H4 (cell line): ENCODE measurements around the gene PCGF5. TPM values are rescaled to one million over a fixed set of nuclear protein-coding genes. Genes with fewer than 3 reads are reported as not detected.
"Not testable (repeated sequence)": the region's sequence is repeated elsewhere in the genome, so short reads cannot be mapped to it uniquely, and the experiment has no call there.

Source experiments
- DNase-seq: peaks from one replicate; pipeline ENCODE4 v3.0.0-alpha.2; 2015; ENCODE audit warnings: low spot score
- total RNA-seq: library from RNA; depleted of rRNA; stranded (reverse); fragments of >200 nt; shearing (Covaris generic); gene quantifications from 2 replicates; pipeline ENCODE4 v1.2.3, GENCODE V29; 2014; rRNA removed

The PCGF5 gene
- 23.4 and 29.6 TPM in 2 replicates for total RNA-seq

DNA sequence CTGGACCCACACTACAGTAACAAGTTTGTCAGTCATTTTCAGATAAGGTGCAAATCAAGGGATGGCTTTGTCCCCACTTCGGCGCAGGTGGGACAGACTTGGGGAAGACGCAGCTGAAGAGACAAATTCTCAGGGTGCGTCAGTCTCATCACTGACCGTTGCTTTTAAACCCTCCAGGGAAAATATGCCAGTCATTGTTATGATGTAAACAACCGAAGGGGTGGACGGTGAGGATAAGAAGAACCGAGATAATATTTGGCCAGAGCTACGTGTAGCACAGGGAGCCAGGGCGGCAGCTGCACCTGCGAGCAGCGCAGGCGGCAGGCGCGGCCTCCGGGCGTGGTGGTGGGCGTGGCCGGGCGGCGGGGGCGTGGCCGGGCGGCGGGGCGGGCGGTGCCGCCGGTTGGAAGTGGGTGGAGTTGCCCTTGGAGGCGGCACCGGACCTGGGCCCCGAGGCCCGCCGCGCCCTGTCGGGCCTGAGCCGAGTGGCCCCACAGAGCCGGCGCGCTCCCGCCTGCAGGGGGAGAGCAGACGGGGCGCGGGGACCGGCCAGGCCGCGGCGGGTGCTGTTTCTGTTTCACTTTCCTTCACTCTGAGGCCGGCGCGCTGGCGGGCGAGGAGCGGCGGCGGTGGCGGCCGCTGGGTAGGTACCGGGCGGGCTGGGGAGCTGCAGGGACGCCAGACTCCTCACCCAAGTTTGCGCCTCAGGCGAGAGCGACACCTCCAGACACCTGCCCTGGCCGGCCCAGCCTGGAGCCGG, at the start of gene PCGF5:
Gene PCGF5 (plus strand): TSS at position 470 of the 760 bp plus-strand sequence. CDS start 2,209 bp downstream, outside the sequence.
- peak; percentile 76 for DNase-seq

DNA sequence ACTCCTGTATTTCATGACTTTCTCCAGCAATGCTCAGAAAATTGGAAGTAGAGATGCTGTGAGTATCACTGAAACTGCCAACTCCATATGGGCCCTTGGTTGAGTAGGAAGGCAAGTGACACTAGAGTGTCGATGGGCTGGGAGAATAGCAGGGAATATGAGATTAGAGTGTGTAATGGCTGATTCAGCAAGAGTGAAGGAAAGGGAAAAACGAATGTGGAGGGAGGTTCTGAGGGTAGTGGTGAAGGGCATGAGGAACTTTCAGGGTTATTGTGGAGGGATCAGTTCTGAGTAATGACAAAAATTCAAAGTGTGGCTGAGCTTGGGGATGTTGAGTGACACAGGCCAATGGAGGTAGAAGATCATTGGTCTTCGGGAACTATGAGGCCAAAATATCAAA, 49.0 kb upstream of the PCGF5 start:
- DNase-seq, result no peak

DNA sequence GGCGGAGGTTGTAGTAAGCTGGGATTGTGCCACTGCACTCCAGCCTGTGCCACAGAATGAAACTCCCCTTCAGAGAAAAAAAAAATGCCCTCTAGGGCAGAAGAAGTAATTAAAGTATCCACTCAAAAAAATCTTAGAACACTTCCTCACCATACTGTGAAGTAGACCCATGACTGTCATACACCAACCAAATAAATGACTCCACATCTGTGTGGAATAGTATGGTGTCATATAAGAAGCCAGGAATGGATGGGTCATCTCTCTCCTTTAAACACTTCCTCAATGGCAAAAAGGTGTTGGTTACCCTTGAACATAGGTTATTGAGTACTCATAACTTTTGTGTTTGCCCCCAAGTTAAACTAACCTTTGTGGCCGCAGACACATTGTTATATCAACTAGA, 48.1 kb upstream of the PCGF5 start:
- no peak for DNase-seq

DNA sequence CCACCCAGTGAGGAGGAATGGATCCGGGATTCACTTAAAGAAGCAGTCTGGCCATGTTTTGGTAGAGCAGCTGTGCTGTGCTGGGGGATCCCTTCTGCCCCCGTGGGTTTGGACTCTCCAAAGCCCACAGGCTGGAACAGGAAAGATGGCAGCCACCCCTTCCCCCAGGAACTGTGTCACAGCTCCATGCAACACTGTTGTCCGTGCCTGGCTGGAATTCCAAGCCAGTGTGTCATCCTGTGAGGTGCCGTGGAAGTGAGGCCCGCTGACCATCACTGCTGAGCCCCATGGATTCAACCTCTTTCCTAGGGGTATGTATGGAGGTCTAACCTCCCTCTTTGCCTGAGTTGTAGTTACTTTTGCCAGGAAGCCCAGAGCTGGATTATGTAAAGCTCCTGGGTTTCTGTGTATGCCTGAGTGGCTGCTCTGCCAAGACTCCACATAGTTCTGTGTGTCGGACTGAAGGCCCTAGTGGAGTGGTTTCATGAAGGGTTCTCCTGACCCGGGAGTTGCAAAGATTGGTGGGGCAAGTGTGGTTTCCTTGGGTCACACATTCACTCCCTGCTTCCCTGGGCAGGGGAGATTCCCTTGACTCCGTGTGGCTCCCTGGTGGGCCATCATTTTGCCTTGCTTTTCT, 35.1 kb upstream of the PCGF5 start:
- peak; percentile 53 for DNase-seq

GRCh38 chr10:91187156-91187555, 33.3 kb upstream of the PCGF5 start:
- DNase-seq, result no peak

GRCh38 chr10:91188010-91188409, 32.5 kb upstream of the PCGF5 start:
- DNase-seq, result not testable (repeated sequence)

DNA sequence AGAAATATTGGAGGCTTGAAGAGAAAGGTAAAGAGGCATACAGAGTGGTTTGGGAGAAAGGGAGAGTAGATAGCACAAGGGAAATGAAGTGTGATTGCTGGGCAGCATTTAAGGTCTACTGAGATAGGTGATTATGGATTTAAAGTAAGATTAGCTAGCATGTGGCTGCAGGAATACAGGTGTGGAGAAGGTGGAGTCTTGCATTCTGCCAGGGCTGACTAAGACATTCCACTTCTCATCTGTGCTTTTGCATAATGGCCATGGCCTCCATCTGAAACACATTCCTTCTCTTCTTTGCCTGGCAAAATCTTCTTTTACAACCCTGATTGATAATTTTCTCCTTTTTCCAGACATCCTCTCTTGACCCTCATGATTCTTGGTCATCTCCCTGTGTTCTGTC, 31.6 kb upstream of the PCGF5 start:
- no peak for DNase-seq

DNA sequence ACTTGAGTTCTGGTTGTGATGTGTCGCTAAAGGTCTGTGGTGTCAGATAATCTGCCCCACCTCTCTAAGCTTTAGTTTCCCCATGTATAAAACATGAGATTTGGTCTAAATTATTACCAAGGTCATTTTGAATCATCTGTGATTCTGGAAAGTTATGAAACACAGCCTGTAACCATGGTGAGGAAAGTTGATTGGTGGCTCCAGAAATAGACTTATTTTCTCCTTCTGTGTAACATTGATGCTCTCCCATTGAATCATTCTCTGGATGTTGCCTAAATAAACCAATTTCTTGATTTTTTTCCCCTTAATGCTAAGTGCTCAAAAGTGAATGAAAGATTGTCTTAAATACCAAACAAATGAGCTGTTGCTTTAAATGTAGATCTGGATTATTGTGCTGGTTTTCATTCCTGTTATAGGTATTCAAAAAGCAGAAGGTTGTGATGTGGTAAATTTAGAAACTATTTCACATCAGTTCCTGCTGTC, 30.0 kb upstream of the PCGF5 start:
- DNase-seq, result no peak

DNA sequence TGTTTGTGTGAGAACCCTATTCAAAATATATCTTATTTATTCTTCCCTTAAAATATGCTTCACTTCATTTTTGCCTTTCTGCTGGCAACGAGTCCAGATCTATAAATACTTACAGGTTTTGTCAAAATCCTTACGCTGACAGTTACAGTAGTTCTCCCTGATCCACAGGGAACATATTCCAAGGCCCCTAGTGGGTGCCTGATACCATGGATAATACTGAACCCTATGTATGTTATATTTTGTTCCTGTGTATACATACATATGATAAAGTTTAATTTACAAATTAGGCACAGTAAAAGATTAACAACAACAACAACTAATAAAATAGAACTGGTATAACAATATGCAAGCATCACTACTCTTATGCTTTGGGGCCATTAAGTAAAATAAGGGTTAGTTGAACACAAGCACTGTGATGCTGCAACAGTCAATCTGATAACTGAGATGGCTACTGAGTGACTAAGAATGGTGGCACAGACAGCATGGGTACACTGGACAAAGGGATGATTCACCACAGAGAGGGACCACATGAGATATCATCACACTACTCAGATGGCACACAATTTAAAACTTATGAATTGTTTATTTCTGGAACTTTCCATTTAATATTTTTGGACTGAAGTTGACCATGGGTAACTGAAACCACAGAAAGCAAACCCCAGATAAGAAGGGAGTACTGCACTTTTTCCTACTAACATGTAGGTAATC, 29.4 kb upstream of the PCGF5 start:
- DNase-seq, result peak; percentile 22

GRCh38 chr10:91191584-91191919, 28.9 kb upstream of the PCGF5 start:
- no peak for DNase-seq

GRCh38 chr10:91194497-91195179, 25.8 kb upstream of the PCGF5 start:
- DNase-seq, result no peak

DNA sequence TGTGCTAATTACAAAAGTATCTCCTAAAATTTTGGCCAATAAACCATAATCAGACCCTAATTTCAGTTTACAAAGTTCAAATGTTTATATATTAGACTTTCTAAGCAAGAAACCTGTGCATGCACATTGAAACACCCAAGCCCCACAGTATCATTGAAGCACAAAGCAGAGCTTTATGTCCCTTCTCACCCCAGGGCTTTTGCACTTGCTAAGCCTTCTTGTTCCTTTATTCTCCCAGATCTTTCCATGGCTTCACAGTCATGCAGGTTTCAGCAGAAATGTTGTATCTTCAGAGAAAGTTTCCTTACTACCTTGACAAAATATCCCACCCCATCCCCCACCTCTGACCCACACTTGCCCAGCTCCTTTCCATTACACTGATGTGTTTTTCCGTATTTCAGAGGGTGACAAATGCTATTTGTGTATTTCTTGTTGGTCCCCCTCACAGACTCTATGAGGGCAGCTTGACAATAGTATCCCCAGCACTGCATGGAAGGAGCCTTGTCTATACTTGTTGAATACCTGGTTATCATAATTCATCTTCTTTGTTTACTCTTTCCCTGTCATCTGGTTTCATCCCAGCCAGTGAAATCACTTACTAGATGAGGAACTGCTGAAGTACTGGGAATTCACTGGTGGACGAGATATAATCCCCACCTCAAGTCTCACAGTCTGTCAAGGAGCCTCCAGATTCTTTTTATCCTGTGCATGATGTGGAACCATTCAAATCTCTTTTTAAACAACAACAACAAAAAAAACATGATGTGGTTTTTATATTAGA, 24.0 kb upstream of the PCGF5 start:
- DNase-seq, result no peak

DNA sequence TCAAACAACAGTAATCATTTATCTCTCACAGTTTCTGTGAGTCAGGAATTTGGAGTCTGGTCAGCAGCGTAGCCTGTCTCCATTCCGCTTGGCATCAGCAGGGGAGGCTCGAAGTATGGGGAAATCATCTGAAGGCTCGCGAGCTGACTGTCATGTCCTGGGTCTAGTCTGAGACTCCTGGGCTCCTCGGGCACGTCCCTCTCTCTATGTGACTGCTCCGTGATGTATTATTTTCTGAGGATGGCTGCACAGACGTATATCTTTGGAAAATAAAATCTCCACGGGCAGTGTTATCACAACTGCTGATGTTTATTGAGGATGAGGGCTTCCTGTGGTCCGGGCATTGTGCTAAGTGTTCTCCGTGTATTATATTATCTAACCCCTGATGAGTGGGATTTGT, 23.3 kb upstream of the PCGF5 start:
- DNase-seq, result no peak

DNA sequence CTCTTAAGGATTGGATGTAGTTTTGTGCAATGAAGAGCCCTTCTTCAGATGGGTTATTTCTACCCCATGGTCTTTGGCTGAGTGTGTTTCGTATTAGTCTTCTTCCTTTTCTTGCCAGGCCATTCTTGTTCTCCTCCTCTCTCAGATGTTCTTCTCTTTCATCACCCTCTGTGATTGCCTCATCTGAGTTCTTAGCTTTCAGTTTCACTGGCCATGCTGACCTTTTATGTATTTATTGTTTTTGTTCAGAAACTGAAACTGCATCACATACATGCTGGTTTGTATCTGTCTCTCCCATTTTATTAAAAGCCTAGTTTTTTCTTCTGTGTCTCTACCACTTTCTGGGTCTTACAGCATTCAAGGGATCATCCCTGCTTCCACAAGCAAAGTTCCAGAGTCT, 21.7 kb upstream of the PCGF5 start:
- peak; percentile 72 for DNase-seq

GRCh38 chr10:91200314-91201212, 19.9 kb upstream of the PCGF5 start:
- DNase-seq, result no peak

DNA sequence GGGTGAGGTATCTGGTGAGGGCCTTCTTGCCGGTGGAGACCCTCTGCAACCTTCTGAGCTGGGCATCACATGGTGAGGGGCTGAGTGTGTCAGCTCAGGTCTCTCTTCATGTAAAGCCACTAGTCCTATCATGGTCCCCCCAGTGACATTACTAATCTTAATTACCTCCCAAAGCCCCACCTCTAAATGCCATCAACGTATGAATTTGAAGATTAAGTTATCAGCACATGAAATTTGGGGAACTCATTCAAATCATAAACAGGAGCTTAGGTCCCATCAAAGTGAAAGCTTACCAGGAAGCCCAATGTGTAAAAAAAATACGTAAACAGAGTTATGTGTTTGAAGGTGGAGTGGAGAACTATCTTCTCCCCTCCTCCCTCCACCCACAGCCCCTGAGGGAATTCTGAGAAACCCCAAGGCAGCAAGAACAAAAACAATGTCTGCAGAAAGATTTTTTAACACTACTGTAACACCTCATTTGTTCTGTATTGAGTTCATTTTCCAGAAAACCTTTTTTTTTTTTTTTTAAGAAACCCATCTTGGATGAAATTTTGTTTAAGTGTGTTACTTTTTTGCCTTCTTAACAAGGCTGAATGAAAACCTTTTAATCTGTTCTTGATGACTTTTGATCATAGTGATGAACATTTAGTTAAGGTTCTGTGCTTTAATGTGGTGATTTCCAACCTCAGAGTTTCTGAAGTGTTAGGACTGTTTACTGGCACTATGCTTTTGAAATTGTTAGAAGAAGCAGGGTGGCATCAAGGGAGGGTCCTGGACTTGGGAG, 19.1 kb upstream of the PCGF5 start:
- DNase-seq, result no peak

DNA sequence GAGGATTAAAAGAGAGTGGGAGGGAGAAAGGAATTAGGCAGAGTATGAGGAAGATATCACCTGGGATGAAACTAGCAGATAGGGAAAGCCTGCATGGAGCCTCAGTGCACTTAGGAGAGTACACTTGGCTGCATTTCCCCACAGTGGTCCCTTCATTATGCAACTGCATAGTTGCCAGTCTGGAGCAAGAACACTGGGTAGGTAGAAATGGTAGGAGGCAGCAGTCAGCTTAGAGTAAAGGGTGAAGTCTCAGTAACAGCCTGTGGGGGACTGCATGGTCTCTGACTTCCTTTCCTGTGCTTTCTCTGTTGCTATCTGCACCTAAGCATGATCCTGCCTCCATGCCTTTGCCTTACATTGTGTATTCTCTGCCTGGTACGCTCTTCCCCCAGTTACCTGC, 14.0 kb upstream of the PCGF5 start:
- DNase-seq, result no peak

DNA sequence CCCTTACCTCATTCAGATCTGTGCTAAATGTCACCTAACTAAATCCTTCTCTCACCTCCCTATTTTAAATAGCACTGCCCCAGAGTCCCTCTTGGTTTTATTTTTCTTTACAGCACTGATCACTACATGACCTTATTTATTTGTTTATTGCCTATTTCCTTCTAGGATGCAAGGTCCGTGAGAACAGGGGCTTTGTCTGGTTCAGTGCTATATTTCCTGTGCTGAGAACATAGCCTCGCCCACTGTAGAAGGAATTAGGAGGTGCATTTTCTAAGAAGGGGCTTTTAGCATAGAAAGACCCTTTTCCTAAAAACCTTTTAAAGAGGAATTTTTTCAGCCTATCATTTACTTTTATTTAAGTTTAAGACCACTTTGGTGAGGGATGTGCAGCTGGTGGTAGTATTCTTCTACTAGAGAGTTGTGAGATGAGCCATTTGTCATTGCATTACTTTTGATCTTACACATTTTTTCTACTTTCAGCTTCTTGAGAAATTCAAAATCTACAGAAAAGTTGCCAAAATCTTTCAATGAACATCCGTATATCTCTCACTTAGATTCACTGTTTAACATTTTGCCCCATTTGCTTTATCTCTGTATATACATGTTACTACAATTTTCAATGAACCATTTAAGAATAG, 13.5 kb upstream of the PCGF5 start:
- no peak for DNase-seq

- DNase-seq, result no peak
Observed at GRCh38 chr10:91208642-91209041, 11.8 kb upstream of the PCGF5 start.
